C4-2B (cell line): Measurements from ENCODE around the gene SAMD7.

Experiments
- H3K27ac ChIP-seq: fragments of 450-650 bp; 2 replicates; pipeline ENCODE4 v1.5.1; 2017
- CTCF ChIP-seq: fragments of 450-650 bp; conservative IDR thresholded peaks from 2 replicates; pipeline ENCODE4 v1.5.1; 2017; ENCODE audit warnings: mild to moderate bottlenecking
- ZFX ChIP-seq: fragments of 450-650 bp; IDR thresholded peaks from 2 replicates; pipeline ENCODE4 v1.6.1; 2017

Gene SAMD7

GRCh38 chr3:169953462-169954141, 42.2 kb downstream of the SAMD7 start:
- no peak for TF ChIP-seq ZFX
- no peak for TF ChIP-seq CTCF
- H3K27ac ChIP-seq: no peak overlapping the region

- no peak for TF ChIP-seq CTCF
- TF ChIP-seq ZFX: no peak
- H3K27ac ChIP-seq: no peak overlapping the region
These were observed 42.9 kb downstream of the SAMD7 start for GRCh38 chr3:169954142-169954756.

- TF ChIP-seq CTCF (no peak), ZFX (no peak)
These were observed 44.0 kb downstream of the SAMD7 start for GRCh38 chr3:169955406-169955805.

GRCh38 chr3:169964176-169964575, 52.8 kb downstream of the SAMD7 start:
- TF ChIP-seq ZFX: no peak
- no peak for TF ChIP-seq CTCF
- H3K27ac ChIP-seq: no peak overlapping the region

More at GRCh38 chr3:169955406-169955805, 44.0 kb downstream of the SAMD7 start:
- no peak overlapping the region for H3K27ac ChIP-seq

GRCh38 chr3:169965562-169966427, 54.4 kb downstream of the SAMD7 start:
- H3K27ac ChIP-seq: peak overlapping the region; percentile 85
- TF ChIP-seq CTCF (no peak), ZFX (no peak)

- peak within 1 kb of the TSS; percentile 85 for H3K27ac ChIP-seq
- peak; percentile 72 for TF ChIP-seq CTCF
- no peak for TF ChIP-seq ZFX
These were observed 55.1 kb downstream of the SAMD7 start, which contains the start of gene SEC62 for GRCh38 chr3:169966428-169966950. TSS of gene SEC62 (plus strand) at chr3:169966807. CDS start at chr3:169966823, 16 bp downstream.
